NCI-H146 (cell line): ENCODE measurements around the gene CDH15.

Experiments used
- DNase-seq: peaks from one replicate; lab custom pipeline; 2025; lab: John Stamatoyannopoulos, UW

Gene CDH15

DNA sequence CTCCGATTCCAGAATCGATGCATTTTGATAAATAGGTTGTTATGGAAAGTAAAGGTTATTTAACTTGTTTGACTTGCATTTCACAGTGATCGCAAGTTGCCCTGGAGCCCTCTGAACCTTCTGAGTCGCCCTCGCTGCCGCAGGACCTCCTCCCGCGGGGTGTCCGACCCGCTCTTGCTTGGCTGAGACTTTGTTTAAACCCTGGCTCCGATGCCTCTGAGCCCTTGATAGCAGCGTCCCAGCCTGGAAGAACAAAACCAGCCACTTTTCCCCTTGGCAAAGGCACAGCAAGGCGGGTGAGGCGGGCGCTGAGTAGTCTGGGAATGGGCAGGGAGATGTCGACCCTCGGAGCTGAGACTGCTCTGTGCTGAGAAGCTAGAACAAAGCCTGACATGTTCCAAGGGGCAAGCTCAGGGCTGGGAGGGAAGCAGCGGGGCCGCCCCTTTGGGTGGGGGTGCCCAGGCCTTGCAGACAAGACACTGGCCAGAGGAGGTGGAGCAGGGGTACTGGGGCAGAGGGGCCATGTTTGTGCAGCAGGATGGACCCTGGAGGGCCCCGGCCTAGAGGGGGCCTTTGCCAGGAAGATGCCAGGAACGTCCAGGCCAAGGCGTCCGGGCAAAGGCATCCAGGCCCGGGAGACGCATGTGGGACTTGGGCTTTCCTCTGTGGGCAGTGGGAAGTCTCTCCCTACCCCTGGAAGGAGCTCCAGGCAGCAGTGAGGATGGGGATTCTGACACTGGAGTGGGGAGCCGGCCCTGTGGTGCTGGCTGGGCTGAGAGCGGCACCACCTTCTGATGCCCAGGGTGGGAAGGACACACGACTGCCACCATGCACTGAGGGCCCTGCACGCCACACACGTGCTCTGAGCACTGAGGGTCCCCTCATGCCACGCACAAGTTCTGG lies 30.3 kb upstream of the CDH15 start:
- no peak for DNase-seq

DNA sequence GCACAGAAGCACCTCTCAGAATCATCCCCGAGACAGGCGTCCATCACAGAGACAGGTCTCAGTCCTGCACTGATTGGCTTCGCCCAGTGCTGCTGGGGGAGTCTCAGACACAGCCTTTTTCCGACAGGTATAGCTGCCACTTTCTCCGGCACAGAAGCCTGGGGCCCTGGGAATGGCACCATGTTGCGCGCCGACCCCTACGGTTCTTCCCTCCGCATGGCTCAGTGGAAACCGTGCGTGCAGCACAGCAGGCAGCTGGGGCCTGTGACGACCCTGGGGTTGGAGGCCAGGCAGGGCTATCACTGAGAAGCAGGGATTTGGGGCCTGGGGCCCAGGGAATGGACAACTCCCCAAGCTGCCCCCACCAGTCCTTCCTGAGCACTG lies 29.7 kb upstream of the CDH15 start:
- no peak for DNase-seq

DNA sequence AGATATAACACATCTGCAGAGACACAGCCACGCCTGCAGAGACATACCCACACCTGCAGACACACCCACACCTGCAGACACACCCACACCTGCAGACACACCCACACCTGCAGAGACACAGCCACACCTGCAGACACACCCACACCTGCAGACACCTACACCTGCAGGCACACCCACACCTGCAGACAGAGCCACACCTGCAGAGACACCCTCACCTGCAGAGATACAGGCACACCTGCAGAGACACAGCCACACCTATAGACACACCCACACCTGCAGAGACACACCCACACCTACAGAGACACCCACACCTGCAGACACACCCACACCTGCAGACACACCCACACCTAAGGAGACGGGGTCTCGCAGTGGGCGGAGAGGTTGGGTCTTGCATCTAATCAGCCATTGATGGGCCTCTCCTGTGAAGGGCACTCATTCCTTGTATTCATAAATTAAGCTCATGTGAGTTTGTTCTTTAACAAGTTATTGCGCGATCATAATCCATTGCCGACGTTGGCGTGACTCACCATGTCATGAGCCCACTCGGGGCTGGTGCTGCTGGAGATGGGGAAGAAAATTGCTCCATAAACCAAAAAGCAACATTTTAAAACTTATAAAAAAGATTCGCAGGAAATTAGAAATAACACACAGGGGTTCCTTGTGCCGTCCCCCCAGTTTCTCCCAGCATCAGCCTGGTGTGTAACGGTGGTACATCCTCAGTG lies 28.9 kb upstream of the CDH15 start:
- no peak for DNase-seq

DNA sequence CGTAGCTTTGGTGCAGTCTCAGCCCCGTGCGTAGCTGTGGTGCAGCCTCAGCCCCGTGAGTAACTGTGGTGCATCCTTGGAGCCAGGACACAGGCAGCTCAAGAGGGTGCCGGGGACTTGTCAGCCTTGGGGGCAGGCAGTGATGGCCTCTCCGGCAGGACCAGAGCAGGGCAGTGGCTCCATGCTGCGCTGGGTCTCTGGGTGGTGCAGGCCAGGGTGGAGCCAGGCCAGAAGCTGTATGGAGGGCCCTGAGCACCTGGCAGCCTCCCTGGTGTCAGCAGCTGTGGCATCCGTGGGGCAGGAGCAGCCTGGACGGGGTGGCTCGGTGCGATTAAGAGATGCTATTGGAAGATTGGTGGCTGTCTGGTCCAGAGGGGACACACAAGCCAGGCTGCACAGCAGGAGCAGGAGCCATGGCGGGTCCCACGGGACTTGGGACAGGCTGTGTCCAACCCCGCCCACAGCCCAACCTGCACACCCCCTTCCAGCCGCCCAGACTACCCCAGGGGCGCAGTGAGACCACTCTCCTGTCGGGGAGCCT lies 28.3 kb upstream of the CDH15 start:
- DNase-seq = no peak

DNA sequence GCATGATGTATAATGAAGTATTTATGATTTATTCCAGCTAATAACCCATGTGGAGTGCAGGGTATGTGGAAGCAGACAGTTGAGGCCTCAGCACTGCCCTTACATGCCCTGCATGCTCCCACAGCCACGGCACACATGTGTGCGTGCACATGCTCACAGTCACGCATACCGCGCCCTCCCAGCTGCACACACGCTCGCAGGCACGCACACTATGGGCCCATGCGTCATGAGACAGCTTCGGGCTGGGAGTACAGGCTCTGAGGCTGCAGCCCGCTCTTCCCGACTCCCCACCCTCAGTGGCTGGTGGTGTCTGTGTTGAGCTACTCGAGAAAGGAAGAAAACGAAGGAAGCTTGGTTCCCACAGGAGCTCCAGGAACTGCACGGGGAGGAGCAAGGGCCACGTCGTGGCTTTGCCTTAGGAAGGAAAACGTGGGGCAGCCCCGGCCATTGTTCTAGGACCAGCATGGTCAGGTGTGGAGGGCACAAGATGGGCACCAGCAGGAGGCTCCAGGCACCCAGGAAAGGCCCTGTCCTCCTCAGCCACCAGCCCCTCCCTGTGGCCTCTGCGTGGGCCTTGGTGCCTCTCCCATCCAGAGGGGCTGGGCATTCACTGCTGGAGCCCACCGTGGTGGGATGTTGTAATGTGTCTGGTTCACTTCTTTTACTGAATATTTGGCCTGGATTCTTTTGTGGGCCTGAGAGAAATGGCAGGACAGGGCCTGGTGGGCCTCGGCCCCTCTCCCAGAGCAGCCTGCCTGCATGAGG lies 27.5 kb upstream of the CDH15 start:
- DNase-seq = no peak

DNA sequence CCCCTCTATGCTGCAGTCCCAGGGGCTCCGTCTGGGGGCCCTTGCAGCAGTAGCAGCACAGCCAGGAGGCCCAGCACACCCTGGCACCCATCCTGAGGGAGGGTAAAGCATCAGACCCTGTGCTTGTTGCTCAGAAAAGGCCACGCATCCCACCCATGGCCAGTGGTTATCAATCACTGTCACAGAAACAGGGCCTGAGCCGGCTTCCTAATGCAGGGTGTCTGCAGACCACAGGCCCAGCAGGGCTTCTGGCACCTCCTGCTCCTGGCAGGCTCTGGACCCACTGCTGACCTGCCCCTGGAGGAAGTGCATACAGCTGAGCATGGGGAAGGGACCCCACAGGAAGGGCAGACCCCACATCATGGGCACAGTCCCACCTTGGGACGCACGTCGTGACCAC lies 26.9 kb upstream of the CDH15 start:
- no peak for DNase-seq

DNA sequence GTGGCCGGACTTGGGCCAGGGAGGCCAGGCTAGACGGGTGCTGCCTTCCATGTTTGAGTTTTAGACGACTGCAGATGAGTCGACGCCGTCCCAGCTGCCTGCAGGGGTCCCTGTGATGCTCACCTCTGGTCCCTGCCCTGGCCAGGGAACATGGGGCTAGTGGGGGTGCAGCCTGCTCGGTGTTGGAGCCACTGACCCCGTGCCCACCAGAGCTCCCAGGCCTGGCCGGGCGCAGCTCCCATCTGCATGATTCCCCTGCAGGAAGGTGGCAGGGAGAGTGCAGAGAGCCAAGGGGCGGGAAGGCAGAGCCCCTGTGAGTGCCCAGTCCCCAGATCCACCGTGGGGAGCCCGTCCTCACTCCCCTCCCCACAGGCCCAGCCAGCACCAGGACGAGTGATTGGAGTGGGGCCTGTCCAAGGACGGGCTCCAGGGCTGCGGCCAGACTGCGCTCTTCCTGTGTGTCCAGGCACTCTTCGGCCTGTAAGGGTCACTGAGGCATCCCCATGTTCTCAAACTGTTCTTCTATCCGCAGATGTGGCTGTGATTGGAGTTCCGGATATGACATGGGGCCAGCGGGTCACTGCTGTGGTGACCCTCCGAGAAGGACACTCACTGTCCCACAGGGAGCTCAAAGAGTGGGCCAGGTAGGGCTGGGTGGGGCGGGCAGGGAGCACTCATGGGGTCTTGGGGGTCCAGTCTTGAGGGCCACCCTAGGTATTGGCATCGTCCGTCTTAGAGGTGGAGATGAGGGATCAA lies 26.0 kb upstream of the CDH15 start:
- no peak for DNase-seq

DNA sequence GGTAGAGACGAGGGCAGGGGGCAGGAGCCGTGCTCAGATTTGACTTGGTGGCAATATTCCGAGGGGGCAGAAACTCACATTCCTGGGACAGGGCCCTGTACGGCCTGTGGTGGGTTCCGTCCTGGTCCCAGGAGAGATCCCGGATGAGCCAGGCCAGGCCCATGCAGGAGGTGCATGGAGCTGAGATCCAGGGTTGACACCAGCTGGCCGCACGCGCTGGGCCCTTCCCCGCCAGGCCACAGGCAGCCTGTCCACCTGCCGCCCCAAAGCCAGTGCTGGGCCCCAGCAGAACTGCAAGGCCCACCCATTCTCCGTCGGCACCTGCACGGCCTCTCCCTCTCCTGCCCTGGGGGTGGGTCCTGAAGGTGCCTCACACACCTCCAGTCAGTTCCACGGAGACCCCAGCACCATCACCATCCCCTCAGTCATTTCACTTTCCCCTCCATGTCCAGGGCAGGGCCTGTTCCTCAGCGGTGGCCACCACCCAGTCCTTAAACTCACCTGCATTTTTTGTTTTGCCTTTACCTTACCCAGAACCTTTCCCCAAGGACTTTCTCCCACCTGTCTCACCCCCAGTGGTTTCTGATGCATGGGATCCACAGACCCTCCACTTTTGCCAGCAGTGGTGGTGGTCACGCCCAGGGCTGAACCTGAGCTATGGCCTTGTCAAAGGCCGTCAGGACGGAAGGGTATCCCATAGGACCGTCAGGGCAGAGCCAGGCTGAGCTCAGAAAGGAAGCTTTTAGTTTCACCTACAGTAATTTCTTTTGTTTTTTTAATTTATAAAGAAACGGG lies 25.1 kb upstream of the CDH15 start:
- DNase-seq = no peak

DNA sequence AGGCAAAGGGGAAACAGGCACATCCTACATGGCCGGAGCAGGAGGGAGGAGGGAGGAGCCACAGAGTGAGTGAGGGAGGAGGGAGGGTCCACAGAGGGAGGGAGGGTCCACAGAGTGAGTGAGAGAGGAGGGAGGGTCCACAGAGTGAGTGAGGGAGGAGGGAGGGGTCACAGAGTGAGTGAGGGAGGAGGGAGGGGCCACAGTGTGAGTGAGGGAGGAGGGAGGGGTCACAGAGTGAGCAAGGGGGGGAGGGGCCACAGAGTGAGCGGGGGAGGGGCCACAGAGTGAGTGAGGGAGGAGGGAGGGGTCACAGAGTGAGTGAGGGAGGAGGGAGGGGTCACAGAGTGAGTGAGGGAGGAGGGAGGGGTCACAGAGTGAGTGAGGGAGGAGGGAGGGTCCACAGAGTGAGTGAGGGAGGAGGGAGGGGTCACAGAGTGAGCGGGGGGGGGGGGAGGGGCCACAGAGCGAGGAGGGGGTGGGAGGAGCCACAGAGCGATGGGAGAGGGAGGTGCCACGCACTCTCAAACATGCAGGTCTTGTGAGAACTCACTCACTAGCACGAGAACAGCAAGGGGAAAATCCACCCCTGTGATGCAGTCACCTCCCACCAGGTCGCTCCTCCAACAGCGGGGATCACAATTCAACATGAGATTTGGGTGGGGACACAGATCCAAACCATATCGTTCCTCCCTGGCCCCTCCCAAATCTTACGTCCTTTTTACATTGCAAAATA lies 24.3 kb upstream of the CDH15 start:
- DNase-seq = no peak

DNA sequence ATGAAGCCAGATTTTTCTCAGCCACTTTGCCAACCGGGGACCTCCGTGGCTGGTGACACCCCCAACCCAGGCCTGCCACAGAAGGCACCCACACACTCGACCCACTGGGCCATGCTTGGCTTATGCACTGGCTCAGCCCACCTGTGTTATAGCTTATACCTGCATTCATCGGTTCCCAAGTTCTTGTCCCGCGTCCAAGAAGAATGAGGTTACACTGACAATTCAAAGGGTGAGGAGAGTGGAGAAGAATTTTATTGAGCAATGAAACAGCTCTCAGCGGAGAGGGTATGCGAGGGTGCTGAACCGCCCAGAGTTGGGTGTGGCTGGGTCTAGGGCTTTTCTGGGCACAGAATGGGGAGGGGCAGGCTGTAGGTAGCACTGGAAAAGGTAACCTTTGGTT lies 22.2 kb upstream of the CDH15 start:
- DNase-seq = no peak

DNA sequence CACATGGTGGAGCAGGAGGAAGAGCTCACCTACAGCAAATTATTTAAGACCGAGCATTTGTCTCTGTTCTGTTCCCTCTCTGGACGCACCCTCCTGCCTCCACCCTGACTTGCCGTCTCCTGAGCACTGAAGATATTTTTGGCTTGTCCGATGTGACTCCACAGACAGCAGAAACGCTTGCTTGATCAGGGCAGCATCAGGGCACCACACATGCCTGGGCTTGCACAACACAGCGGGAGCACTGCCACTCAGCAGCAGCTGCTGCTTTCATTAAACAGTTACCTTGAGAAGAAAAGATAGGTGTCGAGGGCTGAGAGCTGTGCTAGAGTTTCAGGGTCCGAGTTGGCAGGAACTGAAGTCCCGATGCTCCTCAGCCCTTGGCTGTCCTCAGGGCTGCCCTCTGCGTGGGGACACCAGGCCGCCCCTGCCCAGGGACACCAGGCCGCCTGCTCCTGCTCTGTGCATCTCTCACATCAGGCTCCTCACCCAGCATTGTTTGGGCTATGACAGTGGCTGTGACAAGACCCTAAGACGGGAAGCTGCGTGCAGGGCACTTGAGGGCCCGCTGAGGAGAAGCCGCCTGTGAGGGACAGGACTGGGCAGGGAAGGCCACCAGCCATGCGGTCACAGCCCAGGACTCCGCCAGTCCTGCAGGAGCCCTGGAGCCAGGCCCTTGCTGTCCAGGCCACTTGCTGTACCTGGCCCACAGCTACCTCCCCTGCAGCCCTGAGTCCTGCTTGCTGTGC lies 21.3 kb upstream of the CDH15 start:
- peak; percentile 68 for DNase-seq

DNA sequence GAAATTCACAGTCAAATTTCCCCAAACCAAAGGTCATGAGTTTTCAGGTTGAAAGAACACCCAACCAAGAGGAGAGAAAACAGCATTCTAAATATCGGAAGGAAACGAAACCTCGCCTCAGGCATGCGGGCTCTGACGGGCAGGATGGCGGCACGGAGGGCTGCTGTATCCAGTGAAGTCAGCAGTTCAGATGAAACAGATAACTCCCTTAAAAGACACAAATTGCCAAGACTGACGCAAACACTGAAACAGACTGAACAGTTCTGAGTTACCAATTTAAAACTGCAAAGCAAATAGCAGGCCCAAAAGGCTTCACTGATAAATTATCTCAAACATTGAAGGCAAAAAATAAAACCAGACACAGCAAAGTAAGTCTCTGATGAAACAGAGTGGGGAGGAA lies 20.6 kb upstream of the CDH15 start:
- DNase-seq = no peak

DNA sequence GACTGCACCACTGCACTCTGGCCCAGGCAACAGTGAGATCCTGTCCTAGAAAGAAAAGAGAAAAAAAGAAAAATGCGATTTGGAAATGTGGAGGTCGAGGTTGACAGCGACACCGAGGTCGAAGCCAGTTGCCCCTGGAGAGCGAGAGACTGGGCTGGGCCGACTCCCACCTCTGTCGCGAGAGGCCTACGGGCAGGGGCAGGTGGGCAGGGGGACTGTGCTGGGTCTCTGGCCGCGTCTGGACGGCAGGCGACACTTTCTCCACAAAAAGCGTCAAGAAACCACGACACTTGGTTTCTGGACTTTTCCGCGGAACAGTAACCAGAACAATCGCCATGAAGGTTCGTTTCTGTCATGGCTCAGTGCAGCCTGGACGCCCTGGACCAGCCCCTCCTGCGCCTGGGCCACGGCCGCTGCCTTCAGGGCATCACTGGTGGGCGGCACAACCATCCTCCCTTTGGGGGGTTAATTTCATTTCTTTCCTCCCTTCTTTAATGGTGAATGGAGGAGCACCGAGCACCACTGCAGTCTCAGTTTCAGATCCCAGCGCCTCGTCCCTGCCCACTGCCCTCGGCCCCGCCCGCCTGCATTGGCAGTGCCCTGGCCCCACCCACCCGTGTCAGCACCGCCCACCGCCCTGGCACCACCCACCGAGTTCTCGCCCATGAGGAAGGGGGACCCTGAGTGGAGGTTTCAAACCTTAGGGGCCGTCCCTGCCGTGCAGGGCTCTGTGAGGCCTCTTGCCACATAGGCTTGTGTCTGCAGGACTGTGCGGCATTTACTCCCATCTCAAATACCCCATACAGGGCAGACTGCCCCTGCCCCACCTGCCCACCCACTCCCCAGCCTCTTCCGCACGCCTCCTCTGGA lies 18.5 kb upstream of the CDH15 start:
- no peak for DNase-seq

DNA sequence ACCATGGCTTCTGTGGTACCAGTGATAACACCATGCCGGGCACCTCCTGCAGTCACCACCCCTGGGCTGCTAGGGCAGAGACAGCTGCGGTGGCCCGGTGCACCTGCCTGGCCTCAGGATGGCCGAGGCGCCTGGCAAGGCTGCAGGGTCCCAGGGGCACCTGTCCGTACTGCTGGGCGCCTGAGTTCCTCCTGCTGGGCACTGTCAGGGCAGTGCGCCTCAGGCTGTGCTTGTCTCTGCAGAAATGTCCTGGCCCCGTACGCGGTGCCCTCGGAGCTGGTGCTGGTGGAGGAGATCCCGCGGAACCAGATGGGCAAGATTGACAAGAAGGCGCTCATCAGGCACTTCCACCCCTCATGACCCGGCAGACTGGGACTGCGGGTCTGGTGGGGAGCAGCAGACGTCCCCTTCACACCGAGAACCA lies 17.7 kb upstream of the CDH15 start:
- no peak for DNase-seq

DNA sequence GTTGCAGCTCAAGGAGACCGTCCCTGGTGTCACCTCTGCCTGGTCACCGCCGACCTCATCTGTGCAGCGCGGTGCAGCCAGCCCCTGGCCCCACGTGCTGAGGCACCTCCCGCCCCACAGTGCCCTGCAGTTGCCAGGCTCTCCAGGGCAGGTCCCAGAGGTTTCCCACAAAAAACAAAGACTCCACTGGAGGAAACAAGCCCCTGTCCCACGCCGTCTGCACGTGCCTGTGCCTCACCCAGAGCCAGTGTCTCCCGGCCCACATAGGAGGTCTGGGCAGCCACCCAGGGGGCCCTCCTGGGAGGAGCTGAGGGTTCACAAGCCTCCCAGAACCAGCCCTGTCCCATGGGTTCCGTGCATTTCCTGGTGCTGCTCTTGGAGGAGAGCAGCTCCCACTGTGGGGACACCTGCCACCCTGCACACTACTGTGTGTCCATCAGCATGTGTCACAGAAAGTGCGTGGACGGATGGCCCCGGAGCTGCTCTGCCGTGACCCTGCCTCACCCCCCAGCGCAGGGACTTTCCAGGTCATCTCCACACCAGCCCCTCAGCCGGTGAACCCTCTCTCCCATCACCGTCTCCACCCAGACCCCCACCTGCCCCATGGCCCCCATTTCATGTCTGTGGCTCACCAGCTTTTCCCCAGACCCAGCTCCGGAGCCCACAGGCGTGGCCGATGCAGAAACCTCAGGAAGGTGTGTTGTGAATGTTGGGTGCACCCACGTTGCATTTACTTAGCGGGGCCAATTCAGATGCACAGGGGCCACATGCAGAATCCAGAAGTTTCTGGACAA lies 17.0 kb upstream of the CDH15 start:
- DNase-seq = no peak

DNA sequence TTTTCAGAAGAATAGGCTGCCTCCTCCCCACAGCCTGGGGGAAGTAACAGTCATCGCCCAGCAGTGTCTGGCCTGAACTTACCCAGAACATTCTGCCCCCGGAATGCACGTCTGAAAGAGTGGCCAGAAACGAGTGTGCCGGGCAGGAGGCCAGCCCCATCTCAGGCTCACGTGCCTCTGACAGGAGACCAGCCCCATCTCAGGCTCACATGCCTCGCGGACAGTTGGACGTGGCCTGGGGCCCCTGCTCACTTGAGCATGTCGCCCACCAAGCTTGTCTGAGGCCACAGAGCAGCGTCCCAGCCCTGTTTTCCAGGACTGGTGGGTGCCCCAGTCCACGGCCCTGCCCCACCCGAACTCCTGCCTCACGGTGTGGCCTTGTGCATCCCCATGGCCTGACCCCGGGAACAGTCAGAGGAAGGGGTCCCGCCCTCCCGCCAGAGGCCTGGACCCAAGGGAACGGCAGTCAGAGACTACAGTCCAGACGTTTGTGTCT lies 16.3 kb upstream of the CDH15 start:
- DNase-seq = no peak
